Astrocyte of the cerebellum (primary cell): Measurements from ENCODE around the gene PIMREG.
"Not testable (repeated sequence)": the region's sequence is repeated elsewhere in the genome, so short reads cannot be mapped to it uniquely, and the experiment has no call there.

Source experiments
- DNase-seq: peaks from one replicate; pipeline ENCODE4 v3.0.0-alpha.2; 2011; ENCODE audit warnings: low read depth
- H3K4me3 ChIP-seq: 2 replicates; pipeline ENCODE4 v1.5.1; 2011; ENCODE audit warnings: mild to moderate bottlenecking, low read depth, low read length, moderate library complexity
- CTCF ChIP-seq: IDR thresholded peaks from 2 replicates; pipeline ENCODE4 v1.5.1; 2012; ENCODE audit warnings: low read length, low read depth, moderate library complexity, mild to moderate bottlenecking; ENCODE audit errors: missing control alignments
- in situ Hi-C: cut with HindIII; loops from 2 replicates; pipeline ENCODE4 v1.10.0; 2017; ENCODE audit warnings: low sequenced_read_pairs

PIMREG gene

GRCh38 chr17:6480303-6480675, 36.0 kb downstream of the PIMREG start:
- in situ Hi-C loops = no loop called here
- no peak for DNase-seq
- TF ChIP-seq CTCF = no peak
- no peak overlapping the region for H3K4me3 ChIP-seq

GRCh38 chr17:6482105-6482455, 37.8 kb downstream of the PIMREG start:
- no peak overlapping the region for H3K4me3 ChIP-seq
- no peak for DNase-seq
- in situ Hi-C loops = no loop called here
- no peak for TF ChIP-seq CTCF

GRCh38 chr17:6482796-6483195, 38.5 kb downstream of the PIMREG start:
- DNase-seq, H3K4me3 ChIP-seq, in situ Hi-C loops: not testable (repeated sequence)

- TF ChIP-seq CTCF = no peak
- no peak overlapping the region for H3K4me3 ChIP-seq
- in situ Hi-C loops = no loop called here
- no peak for DNase-seq
Observed at GRCh38 chr17:6483507-6483906, 39.3 kb downstream of the PIMREG start.

GRCh38 chr17:6485646-6486412, 41.6 kb downstream of the PIMREG start:
- TF ChIP-seq CTCF = no peak
- in situ Hi-C loops = no loop called here
- DNase-seq = no peak
- no peak overlapping the region for H3K4me3 ChIP-seq

DNA sequence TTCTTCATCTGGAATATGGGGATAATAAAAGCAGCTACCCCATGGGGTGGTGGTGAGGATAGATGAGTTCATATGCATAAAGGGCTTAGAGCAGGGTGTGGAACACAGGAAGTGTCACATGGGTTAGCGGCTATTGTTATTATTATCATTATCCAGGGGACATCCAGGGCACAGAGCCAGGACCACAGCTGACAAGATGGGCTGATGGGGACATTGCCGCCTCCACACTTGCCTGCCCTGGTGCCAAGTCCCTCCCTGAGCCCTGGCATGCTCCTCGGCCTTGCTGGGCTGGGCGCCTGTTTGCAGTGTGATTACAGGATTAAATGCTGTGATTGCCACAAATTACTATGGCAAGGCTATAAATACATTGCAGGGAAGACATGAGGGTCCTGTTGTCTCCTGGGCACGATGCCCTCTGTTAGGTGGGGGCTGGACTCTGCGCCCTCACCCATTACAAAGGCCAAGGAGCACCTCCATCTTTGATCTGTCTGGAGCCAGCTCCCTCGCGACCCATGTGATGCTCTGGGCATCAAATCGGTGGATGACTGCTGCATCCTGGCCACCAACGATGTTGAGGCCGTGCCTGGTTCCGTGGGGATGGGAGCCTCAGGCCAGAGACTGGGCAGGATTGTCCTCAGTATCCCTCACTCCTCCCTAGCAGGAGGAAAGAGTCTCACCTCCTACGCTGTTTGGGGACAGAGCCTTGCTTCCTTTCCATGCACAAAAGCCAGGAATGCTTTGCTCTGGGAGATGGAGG, 43.2 kb downstream of the PIMREG start:
- DNase-seq = no peak
- in situ Hi-C loops = no loop called here
- no peak for TF ChIP-seq CTCF

DNA sequence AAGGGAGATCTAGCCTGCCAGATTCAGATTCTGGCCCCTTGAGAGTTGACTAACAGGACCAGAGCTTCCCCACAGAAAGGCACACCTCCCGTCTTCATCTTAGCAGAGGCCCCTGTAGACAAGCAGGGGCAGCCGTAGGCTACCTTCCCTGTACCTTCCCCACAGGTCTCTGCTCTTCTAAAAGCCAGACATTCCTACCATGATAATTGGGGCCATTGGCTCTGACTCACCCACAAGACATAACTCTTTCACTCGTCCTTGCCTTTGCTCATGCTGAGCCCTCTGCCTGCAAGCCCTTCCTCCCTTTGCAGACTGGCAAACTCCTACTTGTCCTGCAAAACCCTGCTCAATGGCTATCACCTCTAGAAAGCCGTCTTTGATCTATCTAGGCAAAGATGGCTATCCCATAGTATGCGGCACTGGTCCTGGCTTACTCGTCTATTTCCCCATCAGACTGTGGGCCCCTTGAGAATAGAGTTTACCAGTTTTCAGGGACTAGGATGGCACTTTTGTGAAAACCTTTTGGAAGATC, 43.8 kb downstream of the PIMREG start:
- in situ Hi-C loops = no loop called here
- H3K4me3 ChIP-seq = no peak overlapping the region
- no peak for TF ChIP-seq CTCF
- DNase-seq = no peak

More for the DNA sequence above, 43.2 kb downstream of the PIMREG start:
- no peak overlapping the region for H3K4me3 ChIP-seq
